Stromal cell of bone marrow (primary cell): ENCODE measurements around the gene PRKCE.
A peak's percentile ranks its signal among the peaks of the same experiment; 100 is the strongest.
"Not testable (repeated sequence)": the region's sequence is repeated elsewhere in the genome, so short reads cannot be mapped to it uniquely, and the experiment has no call there.

Experiments used
- DNase-seq: peaks from one replicate; pipeline ENCODE4 v3.0.0-alpha.2; 2012; ENCODE audit warnings: low read depth

Gene PRKCE

GRCh38 chr2:46194856-46195255 is 543.4 kb downstream of the PRKCE start:
- DNase-seq = no peak

GRCh38 chr2:46195819-46196218 is 544.3 kb downstream of the PRKCE start:
- DNase-seq = no peak

- no peak for DNase-seq
Measured at GRCh38 chr2:46196871-46197462, 545.5 kb downstream of the PRKCE start.

- no peak for DNase-seq
Measured at GRCh38 chr2:46197672-46198071, 546.2 kb downstream of the PRKCE start.

GRCh38 chr2:46198164-46198883 is 546.8 kb downstream of the PRKCE start:
- DNase-seq = no peak

- no peak for DNase-seq
Measured at GRCh38 chr2:46198966-46199365, 547.5 kb downstream of the PRKCE start.

- DNase-seq = no peak
Measured at GRCh38 chr2:46200100-46200690, 548.7 kb downstream of the PRKCE start.

- no peak for DNase-seq
Measured at GRCh38 chr2:46200861-46201605, 549.6 kb downstream of the PRKCE start.

GRCh38 chr2:46202453-46202852 is 551.0 kb downstream of the PRKCE start:
- no peak for DNase-seq

GRCh38 chr2:46202987-46203386 is 551.5 kb downstream of the PRKCE start:
- DNase-seq = no peak

GRCh38 chr2:46203636-46204035 is 552.2 kb downstream of the PRKCE start:
- not testable (repeated sequence) for DNase-seq

GRCh38 chr2:46207591-46207990 is 556.1 kb downstream of the PRKCE start:
- no peak for DNase-seq

- DNase-seq = no peak
Measured at GRCh38 chr2:46208766-46209165, 557.3 kb downstream of the PRKCE start.

GRCh38 chr2:46210063-46210462 is 558.6 kb downstream of the PRKCE start:
- DNase-seq = no peak

- no peak for DNase-seq
Measured at GRCh38 chr2:46211461-46211860, 560.0 kb downstream of the PRKCE start.

- no peak for DNase-seq
Measured at GRCh38 chr2:46213906-46214305, 562.4 kb downstream of the PRKCE start.

- DNase-seq = peak; percentile 28
Measured at GRCh38 chr2:46216213-46216612, 564.7 kb downstream of the PRKCE start.

- not testable (repeated sequence) for DNase-seq
Measured at GRCh38 chr2:46223514-46223913, 572.0 kb downstream of the PRKCE start.

GRCh38 chr2:46225150-46225625 is 573.7 kb downstream of the PRKCE start:
- no peak for DNase-seq

- DNase-seq = no peak
Measured at GRCh38 chr2:46225730-46226129, 574.3 kb downstream of the PRKCE start.

- no peak for DNase-seq
Measured at GRCh38 chr2:46226620-46227019, 575.1 kb downstream of the PRKCE start.

- DNase-seq = no peak
Measured at GRCh38 chr2:46227022-46227421, 575.5 kb downstream of the PRKCE start.
